DND-41 (cell line): ENCODE data around the gene CFAP61.

Experiments
- CTCF ChIP-seq: IDR thresholded peaks from 2 replicates; pipeline ENCODE4 v1.5.1; 2012; ENCODE audit warnings: borderline replicate concordance, low read length, moderate library complexity, mild to moderate bottlenecking; ENCODE audit not compliant: poor library complexity, severe bottlenecking; ENCODE audit errors: extremely low read depth
- EZH2 ChIP-seq: IDR thresholded peaks from 3 replicates; pipeline ENCODE4 v1.6.1; 2012; ENCODE audit warnings: borderline replicate concordance, low read depth, mild to moderate bottlenecking, moderate library complexity, low read length, inconsistent platforms; ENCODE audit not compliant: severe bottlenecking

DNA sequence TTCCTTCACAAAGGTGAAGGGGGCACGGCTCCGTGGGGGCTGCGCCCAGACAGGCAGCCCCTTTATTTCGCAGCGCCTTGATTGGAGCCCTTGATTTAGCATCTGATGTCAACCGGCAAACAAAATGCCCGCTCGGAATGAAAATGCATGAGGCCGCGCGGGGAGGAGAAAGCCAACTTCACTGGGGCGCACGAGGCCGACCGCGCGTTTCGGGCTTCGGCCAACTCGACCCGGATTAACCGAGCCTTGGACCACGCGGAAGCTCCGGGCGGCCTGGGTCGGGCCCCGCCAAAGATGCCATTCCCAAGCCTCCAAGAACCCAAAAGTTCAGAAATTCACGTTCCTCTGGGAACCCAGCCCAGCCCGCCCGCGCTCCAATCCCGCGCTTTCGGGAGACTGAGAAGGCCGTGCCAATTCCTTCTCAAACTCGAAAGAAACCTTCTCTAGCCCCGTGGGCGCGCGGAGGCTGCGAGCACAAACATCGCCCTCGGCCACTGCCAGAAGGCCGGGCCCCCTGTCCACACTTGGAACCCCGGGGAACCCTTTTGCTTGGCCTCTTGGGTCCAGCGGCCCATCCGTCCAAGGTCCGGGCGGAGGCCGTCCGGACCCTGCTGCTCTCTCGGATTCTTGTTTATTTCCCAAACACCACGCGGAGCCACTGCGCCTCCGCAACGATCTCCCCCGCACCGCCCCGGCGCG is 314.7 kb downstream of the CFAP61 start:
- TF ChIP-seq CTCF, result no peak
- no peak for TF ChIP-seq EZH2
